Parathyroid adenoma (tissue), 2 donors: Measurements from ENCODE around the gene SETD1B.
A peak's percentile ranks its signal among the peaks of the same experiment; 100 is the strongest.

Experiments
- H2AFZ ChIP-seq: fragments of 300-600 bp; sonication (generic); one replicate; pipeline ENCODE4 v1.7.0; 2017; ENCODE audit warnings: antibody characterized with exemption, mild to moderate bottlenecking
- H3K27ac ChIP-seq: fragments of 300-600 bp; sonication (generic); one replicate; pipeline ENCODE4 v1.7.0; 2017
- H3K27me3 ChIP-seq: fragments of 300-600 bp; sonication (generic); one replicate; pipeline ENCODE4 v1.7.0; 2017; ENCODE audit warnings: low read length; ENCODE audit not compliant: control insufficient read depth, insufficient read depth
- H3K36me3 ChIP-seq: fragments of 300-600 bp; sonication (generic); one replicate; pipeline ENCODE4 v1.7.0; 2017; ENCODE audit warnings: low read length; ENCODE audit not compliant: control insufficient read depth, insufficient read depth
- H3K4me1 ChIP-seq: fragments of 300-600 bp; sonication (generic); one replicate; pipeline ENCODE4 v1.7.0; 2017; ENCODE audit warnings: control low read depth
- H3K4me2 ChIP-seq: fragments of 300-600 bp; sonication (generic); one replicate; pipeline ENCODE4 v1.7.0; 2017; ENCODE audit warnings: low read length
- H3K4me3 ChIP-seq: fragments of 300-600 bp; sonication (generic); one replicate; pipeline ENCODE4 v1.7.0; 2017; ENCODE audit warnings: low read depth, low read length
- H3K79me2 ChIP-seq: fragments of 300-600 bp; sonication (generic); one replicate; pipeline ENCODE4 v1.7.0; 2017; ENCODE audit warnings: control low read depth
- H3K9ac ChIP-seq: fragments of 300-600 bp; sonication (generic); one replicate; pipeline ENCODE4 v1.7.0; 2017; ENCODE audit warnings: mild to moderate bottlenecking
- H3K9me3 ChIP-seq: fragments of 300-600 bp; sonication (generic); one replicate; pipeline ENCODE4 v1.7.0; 2017; ENCODE audit warnings: low read length; ENCODE audit not compliant: control insufficient read depth
- CTCF ChIP-seq: fragments of 300-600 bp; sonication (generic); IDR thresholded peaks from one replicate; pipeline ENCODE4 v1.7.0; 2017; ENCODE audit warnings: antibody characterized with exemption, mild to moderate bottlenecking
- donor health status: primary hyperparathyroidism.

Gene SETD1B

DNA sequence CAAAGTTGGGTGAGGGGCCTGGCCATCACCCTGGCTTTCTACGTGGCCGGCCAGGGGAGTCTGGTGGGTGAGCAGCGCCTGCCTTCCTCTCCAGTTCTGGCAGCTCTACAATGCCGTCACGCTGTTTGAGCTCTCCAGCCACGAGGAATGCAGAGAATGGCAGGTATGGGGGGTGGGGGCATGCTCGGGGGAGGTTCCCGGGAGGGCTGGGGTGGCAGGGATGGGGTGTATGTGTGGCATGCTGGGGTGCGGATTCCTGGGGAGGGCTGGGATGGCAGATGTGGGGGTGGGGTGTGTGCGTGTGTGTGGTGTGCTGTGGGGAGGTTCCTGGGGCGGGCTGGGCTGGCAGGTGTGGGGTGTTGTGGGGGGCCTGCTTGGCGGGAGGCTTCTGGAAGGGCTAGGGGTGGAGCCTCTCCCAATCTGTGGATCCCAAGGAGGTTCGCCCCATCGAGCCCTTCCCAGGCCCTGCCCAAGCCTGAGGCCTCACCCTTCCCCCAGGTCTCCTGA lies 28.8 kb upstream of the SETD1B start:
- no peak for TF ChIP-seq CTCF
- H3K9ac ChIP-seq = no peak overlapping the region
- no peaks in the 10 kb centered on the region for H3K36me3 ChIP-seq
- H3K4me2 ChIP-seq = no peak overlapping the region
- no peaks in the 10 kb centered on the region for H3K27me3 ChIP-seq
- no peaks in the 10 kb centered on the region for H3K79me2 ChIP-seq
- H3K27ac ChIP-seq = no peak overlapping the region
- no peak overlapping the region for H3K4me3 ChIP-seq
- peaks cover 7% of the 10 kb centered on the region for H3K4me1 ChIP-seq
- H2AFZ ChIP-seq = no peak overlapping the region
- no peaks in the 10 kb centered on the region for H3K9me3 ChIP-seq

DNA sequence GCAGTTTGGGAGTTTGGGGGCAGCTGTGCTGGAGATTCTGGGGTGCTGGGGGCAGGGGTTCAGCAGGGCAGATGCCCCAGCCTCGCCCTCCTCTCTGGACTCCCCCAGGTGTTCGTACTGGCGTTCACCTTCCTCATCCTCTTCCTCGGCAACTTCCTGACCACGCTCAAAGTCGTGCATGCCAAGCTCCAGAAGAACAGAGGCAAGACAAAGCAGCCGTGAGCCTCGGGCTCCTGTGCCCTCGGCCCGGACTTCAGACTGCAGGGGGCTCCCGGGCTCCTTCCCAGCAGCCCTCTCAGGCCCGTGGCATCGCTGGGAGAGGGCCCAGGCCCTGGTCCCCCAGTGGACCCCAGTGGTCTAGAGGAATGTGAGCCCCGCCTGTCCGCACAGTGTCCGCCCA lies 28.3 kb upstream of the SETD1B start:
- Histone ChIP-seq H3K9me3 (no peaks in the 10 kb centered on the region), H3K27me3 (no peaks in the 10 kb centered on the region), H2AFZ (no peak overlapping the region), H3K4me2 (no peak overlapping the region), H3K36me3 (no peaks in the 10 kb centered on the region), H3K9ac (no peak overlapping the region), H3K4me3 (no peak overlapping the region), H3K27ac (no peak overlapping the region), H3K79me2 (no peaks in the 10 kb centered on the region), H3K4me1 (peaks cover 7% of the 10 kb centered on the region)
- no peak for TF ChIP-seq CTCF

GRCh38 chr12:121776190-121777098 lies 27.4 kb upstream of the SETD1B start:
- Histone ChIP-seq H3K4me2 (no peak overlapping the region), H2AFZ (peak overlapping the region; percentile 58), H3K4me1 (peaks cover 7% of the 10 kb centered on the region), H3K79me2 (no peaks in the 10 kb centered on the region), H3K27me3 (no peaks in the 10 kb centered on the region), H3K4me3 (no peak overlapping the region), H3K9me3 (no peaks in the 10 kb centered on the region), H3K9ac (no peak overlapping the region), H3K27ac (no peak overlapping the region), H3K36me3 (no peaks in the 10 kb centered on the region)
- TF ChIP-seq CTCF = peak; percentile 88

DNA sequence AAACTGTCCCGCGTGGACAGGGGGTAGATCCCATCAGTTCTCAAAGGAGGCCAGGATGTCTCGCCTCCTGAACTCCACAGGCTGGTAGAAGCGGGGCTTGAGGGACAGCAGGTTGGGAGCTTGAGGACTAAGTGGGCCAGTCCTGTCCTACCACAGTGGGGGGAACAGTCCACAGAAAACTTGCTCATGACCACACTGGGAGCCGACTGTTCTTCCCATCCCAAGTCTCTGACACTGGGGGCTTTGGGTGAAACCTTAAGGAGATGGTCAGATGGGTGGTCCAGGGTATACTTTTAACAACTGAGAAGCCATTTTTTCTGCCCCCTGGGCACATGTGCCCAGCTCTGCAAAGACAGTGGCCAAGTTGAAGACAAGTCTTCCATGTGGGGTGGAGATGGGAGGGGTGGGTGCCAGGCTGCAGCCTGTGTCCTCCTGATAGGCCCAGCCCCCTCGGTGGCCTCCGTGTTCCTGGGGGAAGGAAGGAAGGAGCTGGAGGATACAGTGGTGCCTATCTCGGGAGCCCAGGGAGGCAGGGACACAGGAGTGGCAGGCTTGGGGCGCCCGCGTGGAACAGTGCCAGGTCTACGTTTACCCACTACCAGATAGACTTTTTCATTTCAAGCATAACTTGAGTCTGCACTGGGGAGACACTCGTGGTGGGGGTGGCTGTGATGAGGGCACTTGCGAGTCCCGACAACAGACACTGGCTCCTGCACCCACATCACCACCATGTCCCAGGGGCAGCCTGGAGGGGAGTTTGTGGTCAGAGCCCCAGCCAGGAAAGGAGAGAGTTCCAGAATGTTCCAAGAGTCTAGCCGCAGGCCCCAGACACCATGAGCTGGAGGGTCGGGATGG lies 25.0 kb upstream of the SETD1B start:
- no peak overlapping the region for H3K4me2 ChIP-seq
- H2AFZ ChIP-seq = no peak overlapping the region
- H3K4me3 ChIP-seq = no peak overlapping the region
- no peaks in the 10 kb centered on the region for H3K36me3 ChIP-seq
- no peaks in the 10 kb centered on the region for H3K79me2 ChIP-seq
- H3K27me3 ChIP-seq = no peaks in the 10 kb centered on the region
- H3K9ac ChIP-seq = no peak overlapping the region
- no peak for TF ChIP-seq CTCF
- H3K4me1 ChIP-seq = peaks cover 7% of the 10 kb centered on the region
- H3K9me3 ChIP-seq = no peaks in the 10 kb centered on the region
- H3K27ac ChIP-seq = no peak overlapping the region
